B cell (primary cell): ENCODE data around the gene ANKRD50. TPM values are rescaled to one million over a fixed set of nuclear protein-coding genes. Genes with fewer than 3 reads are reported as not detected.

ENCODE experiments used
- ATAC-seq: fragments of 200-7000 bp; cut with Tn5 transposase; one replicate; pipeline ENCODE4 v1.10.0; 2021; ENCODE audit warnings: low read depth, mild to moderate bottlenecking, moderate number of reproducible peaks, moderate library complexity
- CTCF ChIA-PET: fragments of 350-600 bp; sonication (Branson Sonifier 250); formaldehyde crosslinking; loops from one replicate; lab custom pipeline; 2021; ENCODE audit warnings: antibody characterized with exemption, inconsistent platforms; lab: Charles Lee
- POLR2A ChIA-PET: fragments of 350-600 bp; sonication (Branson Sonifier 250); formaldehyde crosslinking; loops from one replicate; lab custom pipeline; 2021; ENCODE audit warnings: antibody characterized with exemption; lab: Charles Lee
- DNase-seq: peaks from one replicate; pipeline ENCODE4 v3.0.0; 2013
- H2AFZ ChIP-seq: 2 replicates; pipeline ENCODE4 v1.6.1; 2012; ENCODE audit warnings: mild to moderate bottlenecking, low read depth, low read length; ENCODE audit not compliant: insufficient read depth, poor library complexity, severe bottlenecking
- H3K27ac ChIP-seq, 2 donors: 1 replicate in 1 of 2; 2 replicates in 1 of 2; pipeline ENCODE4 v1.5.1; 2012 to 2013; ENCODE audit warnings: low read length in 2 of 2, mild to moderate bottlenecking in 2 of 2, moderate library complexity in 1 of 2
- H3K27me3 ChIP-seq, 4 experiments: fragments of 200-600 bp in 1 of 4; sonication (generic) in 1 of 4; replicated peaks in 1 of 4; 1 replicate in 2 of 4; 2 replicates in 2 of 4; pipeline versions ENCODE4 v1.6.1 to v1.7.0; 2013 to 2016; ENCODE audit warnings: low read length in 3 of 4, mild to moderate bottlenecking in 2 of 4, mixed read lengths in 1 of 4, moderate library complexity in 1 of 4; ENCODE audit not compliant: insufficient read depth in 4 of 4, control insufficient read depth in 3 of 4; ENCODE audit errors: control extremely low read depth in 1 of 4
- H3K36me3 ChIP-seq, 2 experiments: replicated peaks in 1 of 2; 1 replicate in 1 of 2; 2 replicates in 1 of 2; pipeline versions ENCODE4 v1.6.1 to v1.7.1; 2013; ENCODE audit warnings: low read length in 1 of 2; ENCODE audit not compliant: insufficient read depth in 2 of 2, control insufficient read depth in 1 of 2; ENCODE audit errors: control extremely low read depth in 1 of 2, extremely low read depth in 1 of 2
- H3K4me1 ChIP-seq, 2 donors: fragments of 200-600 bp in 1 of 2; sonication (generic) in 1 of 2; 1 replicate in 1 of 2; 2 replicates in 1 of 2; pipeline versions ENCODE4 v1.5.1 to v1.6.1; 2013 to 2017; ENCODE audit warnings: low read length in 2 of 2; ENCODE audit not compliant: control insufficient read depth in 2 of 2, insufficient read depth in 2 of 2
- H3K4me2 ChIP-seq: replicated peaks from 2 replicates; pipeline ENCODE3; 2012; ENCODE audit warnings: mild to moderate bottlenecking, low read depth, low read length; ENCODE audit not compliant: poor library complexity, severe bottlenecking
- H3K4me3 ChIP-seq, 5 experiments: fragments of 200-600 bp in 1 of 5; sonication (generic) in 1 of 5; 1 replicate in 3 of 5; 2 replicates in 2 of 5; pipeline versions ENCODE4 v1.5.1 to v1.7.0; 2011 to 2016; ENCODE audit warnings: low read length in 4 of 5, mild to moderate bottlenecking in 4 of 5, low read depth in 2 of 5, control low read depth in 1 of 5, moderate library complexity in 1 of 5; ENCODE audit not compliant: insufficient read depth in 1 of 5; ENCODE audit errors: control extremely low read depth in 1 of 5, extremely low read depth in 1 of 5
- H3K79me2 ChIP-seq: fragments of 200-600 bp; sonication (generic); one replicate; pipeline ENCODE4 v1.6.0; 2016; ENCODE audit warnings: low read length; ENCODE audit not compliant: control insufficient read depth, insufficient read depth
- H3K9ac ChIP-seq: fragments of 200-600 bp; sonication (generic); 2 replicates; pipeline ENCODE4 v1.6.1; 2017; ENCODE audit warnings: mild to moderate bottlenecking, low read length, moderate library complexity
- H3K9me3 ChIP-seq, 3 donors: one replicate each; pipeline versions ENCODE4 v1.6.1 to v1.7.1; 2013; ENCODE audit warnings: low read length in 2 of 3; ENCODE audit not compliant: control insufficient read depth in 2 of 3, insufficient read depth in 1 of 3; ENCODE audit errors: control extremely low read depth in 1 of 3
- H4K20me1 ChIP-seq: 2 replicates; pipeline ENCODE4 v1.6.0; 2012; ENCODE audit warnings: mild to moderate bottlenecking, low read length; ENCODE audit not compliant: insufficient read depth, control insufficient read depth, poor library complexity, severe bottlenecking
- H3K27ac Mint-ChIP-seq: one replicate; pipeline ENCODE4 v1.8.0; 2021; ENCODE audit warnings: mixed read lengths
- H3K27me3 Mint-ChIP-seq: one replicate; pipeline ENCODE4 v1.8.0; 2021; ENCODE audit warnings: mixed read lengths
- H3K4me1 Mint-ChIP-seq: one replicate; pipeline ENCODE4 v1.8.0; 2021; ENCODE audit warnings: mixed read lengths
- H3K4me3 Mint-ChIP-seq: one replicate; pipeline ENCODE4 v1.8.0; 2021; ENCODE audit warnings: mixed read lengths
- H3K9me3 Mint-ChIP-seq: one replicate; pipeline ENCODE4 v1.8.0; 2022; ENCODE audit warnings: mixed read lengths; ENCODE audit not compliant: insufficient read depth
- EZH2 ChIP-seq: IDR thresholded peaks from 2 replicates; pipeline ENCODE4 v1.6.1; 2012; ENCODE audit warnings: borderline replicate concordance, low read depth, mild to moderate bottlenecking, moderate library complexity, low read length; ENCODE audit not compliant: insufficient read depth, poor library complexity, severe bottlenecking
- WGBS: methylation state at CpG from one replicate; pipeline ENCODE4 v1.1.5; 2013; ENCODE audit warnings: missing lambda C conversion rate; ENCODE audit not compliant: insufficient coverage; 5-methylcytosine and 5-hydroxymethylcytosine counted together
- intact Hi-C: fragments of 100-400 bp; cut with micrococcal nuclease; formaldehyde crosslinking; loops from one replicate; pipeline ENCODE4 v1.10.0; 2022
- polyA minus RNA-seq: library from RNA; depleted of rRNA, polyadenylated mRNA; stranded (reverse); fragments of >200 nt; gene quantifications from 2 replicates; pipeline ENCODE4 v1.2.3, GENCODE V29; 2012
- polyA plus RNA-seq: library from polyadenylated mRNA; depleted of rRNA; stranded (reverse); fragments of >200 nt; gene quantifications from 2 replicates; pipeline ENCODE4 v1.2.3, GENCODE V29; 2012
- total RNA-seq, 2 donors: library from RNA; stranded (reverse); fragments of 120-200 nt in 1 of 2; gene quantifications; 1 replicate in 1 of 2; 2 replicates in 1 of 2; pipeline versions ENCODE4 v1.2.3 to v1.2.4, GENCODE V29; 2013 to 2022
- TF ChIP-seq, protein P1 (sequence below): fragments of 200-600 bp; IDR thresholded peaks from one replicate; pipeline ENCODE4 v1.8.0; 2022; ENCODE audit warnings: antibody characterized with exemption, mild to moderate bottlenecking

The ANKRD50 gene, protein sequence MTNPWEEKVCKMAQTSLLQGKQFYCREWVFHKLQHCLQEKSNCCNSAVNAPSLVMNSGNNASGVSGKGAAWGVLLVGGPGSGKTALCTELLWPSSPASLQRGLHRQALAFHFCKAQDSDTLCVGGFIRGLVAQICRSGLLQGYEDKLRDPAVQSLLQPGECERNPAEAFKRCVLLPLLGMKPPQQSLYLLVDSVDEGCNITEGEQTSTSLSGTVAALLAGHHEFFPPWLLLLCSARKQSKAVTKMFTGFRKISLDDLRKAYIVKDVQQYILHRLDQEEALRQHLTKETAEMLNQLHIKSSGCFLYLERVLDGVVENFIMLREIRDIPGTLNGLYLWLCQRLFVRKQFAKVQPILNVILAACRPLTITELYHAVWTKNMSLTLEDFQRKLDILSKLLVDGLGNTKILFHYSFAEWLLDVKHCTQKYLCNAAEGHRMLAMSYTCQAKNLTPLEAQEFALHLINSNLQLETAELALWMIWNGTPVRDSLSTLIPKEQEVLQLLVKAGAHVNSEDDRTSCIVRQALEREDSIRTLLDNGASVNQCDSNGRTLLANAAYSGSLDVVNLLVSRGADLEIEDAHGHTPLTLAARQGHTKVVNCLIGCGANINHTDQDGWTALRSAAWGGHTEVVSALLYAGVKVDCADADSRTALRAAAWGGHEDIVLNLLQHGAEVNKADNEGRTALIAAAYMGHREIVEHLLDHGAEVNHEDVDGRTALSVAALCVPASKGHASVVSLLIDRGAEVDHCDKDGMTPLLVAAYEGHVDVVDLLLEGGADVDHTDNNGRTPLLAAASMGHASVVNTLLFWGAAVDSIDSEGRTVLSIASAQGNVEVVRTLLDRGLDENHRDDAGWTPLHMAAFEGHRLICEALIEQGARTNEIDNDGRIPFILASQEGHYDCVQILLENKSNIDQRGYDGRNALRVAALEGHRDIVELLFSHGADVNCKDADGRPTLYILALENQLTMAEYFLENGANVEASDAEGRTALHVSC (N-terminal part only)
- total RNA-seq (0.47 and 0.53 TPM in 2 replicates), polyA plus RNA-seq (0.18 and 0.29 TPM in 2 replicates), polyA minus RNA-seq (0.34 and 1.00 TPM in 2 replicates)
- 2.2 TPM for total RNA-seq (2013)

DNA sequence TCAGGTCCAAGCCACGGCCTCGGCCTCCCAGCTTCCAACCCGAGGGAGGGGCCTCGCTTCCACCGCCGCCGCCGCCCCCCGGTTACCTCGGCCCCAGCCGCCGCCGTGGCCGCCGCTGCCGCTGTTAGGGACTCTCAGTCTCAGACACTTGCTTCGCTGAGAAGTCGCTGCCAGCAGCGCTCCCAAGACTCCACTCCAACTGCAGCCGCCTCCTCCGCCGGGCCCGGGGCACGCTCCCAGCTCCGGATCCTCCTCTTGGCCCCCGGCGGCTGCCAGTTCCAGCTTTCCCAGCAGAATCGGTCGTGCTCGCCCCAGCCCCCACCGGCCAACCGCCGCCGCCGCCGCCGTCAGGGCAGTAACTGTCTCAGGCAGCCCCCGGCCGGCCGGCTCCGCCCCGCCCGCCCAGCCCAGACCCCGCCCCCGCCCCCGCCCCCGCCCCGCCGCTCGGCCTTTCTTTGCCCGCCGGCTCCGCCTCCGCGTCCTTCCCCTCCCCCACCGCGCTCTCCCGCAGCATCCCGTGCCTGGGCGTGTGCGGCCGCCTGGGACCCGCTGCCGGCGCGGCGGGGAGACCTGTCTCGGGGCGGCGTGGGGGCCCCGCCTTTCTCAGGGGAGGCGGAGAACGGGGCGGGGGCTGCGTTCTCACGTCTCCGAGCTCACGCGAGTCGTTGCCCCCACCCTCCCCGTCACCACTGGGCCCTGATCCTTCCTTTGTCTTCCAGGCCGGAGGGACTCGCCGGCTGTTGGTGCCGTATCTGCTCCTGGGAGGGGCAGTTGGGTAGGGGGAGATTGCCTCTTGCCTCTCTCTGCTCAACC lies at the start of gene ANKRD50:
Gene ANKRD50, minus strand, starts transcription at position 361 of the 813 bp plus-strand sequence. CDS start 2,221 bp downstream, outside the sequence.
- Histone ChIP-seq H3K9me3 (no peaks in the 10 kb centered on the region), H3K79me2 (no peaks in the 10 kb centered on the region), H3K27ac (peak within 1 kb of the TSS in 1 of 2 donors; percentile 74), H3K9ac (peak within 1 kb of the TSS; percentile 67), H3K4me1 (peaks cover 15 to 23% of the 10 kb centered on the region in 2 donors), H4K20me1 (no peaks in the 10 kb centered on the region), H3K4me2 (peak within 1 kb of the TSS; percentile 80), H2AFZ (peak within 1 kb of the TSS; percentile 87), H3K27me3 (peaks cover 0 to 7% (median 0%) of the 10 kb centered on the region in 4 experiments), H3K36me3 (no peaks in the 10 kb centered on the region), H3K4me3 (peak within 1 kb of the TSS; percentile 47 to 71 (median 64))
- no peak for TF ChIP-seq EZH2
- TF ChIP-seq, protein P1, sequence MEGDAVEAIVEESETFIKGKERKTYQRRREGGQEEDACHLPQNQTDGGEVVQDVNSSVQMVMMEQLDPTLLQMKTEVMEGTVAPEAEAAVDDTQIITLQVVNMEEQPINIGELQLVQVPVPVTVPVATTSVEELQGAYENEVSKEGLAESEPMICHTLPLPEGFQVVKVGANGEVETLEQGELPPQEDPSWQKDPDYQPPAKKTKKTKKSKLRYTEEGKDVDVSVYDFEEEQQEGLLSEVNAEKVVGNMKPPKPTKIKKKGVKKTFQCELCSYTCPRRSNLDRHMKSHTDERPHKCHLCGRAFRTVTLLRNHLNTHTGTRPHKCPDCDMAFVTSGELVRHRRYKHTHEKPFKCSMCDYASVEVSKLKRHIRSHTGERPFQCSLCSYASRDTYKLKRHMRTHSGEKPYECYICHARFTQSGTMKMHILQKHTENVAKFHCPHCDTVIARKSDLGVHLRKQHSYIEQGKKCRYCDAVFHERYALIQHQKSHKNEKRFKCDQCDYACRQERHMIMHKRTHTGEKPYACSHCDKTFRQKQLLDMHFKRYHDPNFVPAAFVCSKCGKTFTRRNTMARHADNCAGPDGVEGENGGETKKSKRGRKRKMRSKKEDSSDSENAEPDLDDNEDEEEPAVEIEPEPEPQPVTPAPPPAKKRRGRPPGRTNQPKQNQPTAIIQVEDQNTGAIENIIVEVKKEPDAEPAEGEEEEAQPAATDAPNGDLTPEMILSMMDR: no peak
- H3K27me3 Mint-ChIP-seq: peaks cover 15% of the 10 kb centered on the region
- POLR2A ChIA-PET: no interaction called here
- DNase-seq (peak; percentile 79), ATAC-seq (peak; percentile 76)
- peak within 1 kb of the TSS; percentile 66 for H3K27ac Mint-ChIP-seq
- peaks cover 7% of the 10 kb centered on the region for H3K4me1 Mint-ChIP-seq
- intact Hi-C loops: no loop called here
- peaks cover 3% of the 10 kb centered on the region for H3K9me3 Mint-ChIP-seq
- WGBS: 2% methylated on average over 56 of the region's 85 CpGs
- CTCF ChIA-PET: no interaction called here
- H3K4me3 Mint-ChIP-seq: peak within 1 kb of the TSS; percentile 88
